Epithelial cell of esophagus (primary cell): ENCODE data around the gene HAL.

Experiments
- DNase-seq: peaks from one replicate; pipeline ENCODE4 v3.0.0; 2010; ENCODE audit warnings: low read depth
- H3K4me3 ChIP-seq: 2 replicates; pipeline ENCODE4 v1.5.1; 2011; ENCODE audit warnings: mild to moderate bottlenecking, low read length, control low read depth
- TF ChIP-seq, protein P1 (sequence below): IDR thresholded peaks from 2 replicates; pipeline ENCODE4 v1.5.1; 2011; ENCODE audit warnings: low read depth, mild to moderate bottlenecking, low read length, control low read depth, inconsistent platforms; ENCODE audit not compliant: insufficient read depth; ENCODE audit errors: missing control alignments

Gene HAL

DNA sequence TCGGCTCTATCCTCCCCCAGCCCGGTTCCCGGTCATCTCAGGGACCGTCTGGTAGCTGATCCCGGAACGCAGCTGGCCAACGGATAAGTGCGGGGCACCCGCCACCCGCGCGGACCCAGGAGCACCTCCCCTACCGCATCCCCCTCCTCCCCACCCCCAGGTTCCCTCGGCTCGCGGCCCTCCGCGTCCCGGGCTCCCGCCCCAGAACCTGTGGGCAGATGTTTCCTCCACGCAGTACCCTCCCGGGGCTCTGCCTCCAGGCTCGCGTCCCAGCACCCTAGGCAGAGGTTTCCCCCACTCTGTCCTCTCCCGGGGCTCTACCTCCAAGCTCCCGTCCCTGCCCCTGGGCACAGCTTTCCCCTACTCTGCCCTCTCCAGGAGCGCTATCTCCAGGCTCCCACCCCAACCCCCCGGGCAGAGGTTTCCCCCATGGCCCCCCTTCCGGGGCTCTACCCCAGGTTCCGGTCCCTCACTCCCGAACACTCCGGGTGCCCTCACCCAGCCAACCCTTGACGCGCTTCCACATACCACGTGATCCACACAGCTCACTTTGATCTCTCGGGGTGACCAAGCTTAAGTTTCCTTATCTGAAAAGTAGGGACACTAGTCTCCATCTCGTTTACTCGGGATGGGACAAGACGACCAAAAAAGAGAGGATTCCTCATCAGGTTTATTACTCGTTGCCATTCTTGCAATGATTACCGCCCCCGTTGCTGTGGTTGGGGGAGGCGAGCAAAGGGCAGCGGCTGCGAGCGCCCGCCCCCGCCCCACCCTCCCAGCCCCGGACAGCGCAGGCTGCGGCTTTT is 53.4 kb downstream of the HAL start, which contains the start of gene CCDC38:
Gene CCDC38 (minus strand): TSS at position 91 of the 806 bp plus-strand sequence. CDS start 6,105 bp downstream, outside the sequence.
- DNase-seq = peak; percentile 63
- H3K4me3 ChIP-seq = peak within 1 kb of the TSS; percentile 83
- TF ChIP-seq, protein P1, sequence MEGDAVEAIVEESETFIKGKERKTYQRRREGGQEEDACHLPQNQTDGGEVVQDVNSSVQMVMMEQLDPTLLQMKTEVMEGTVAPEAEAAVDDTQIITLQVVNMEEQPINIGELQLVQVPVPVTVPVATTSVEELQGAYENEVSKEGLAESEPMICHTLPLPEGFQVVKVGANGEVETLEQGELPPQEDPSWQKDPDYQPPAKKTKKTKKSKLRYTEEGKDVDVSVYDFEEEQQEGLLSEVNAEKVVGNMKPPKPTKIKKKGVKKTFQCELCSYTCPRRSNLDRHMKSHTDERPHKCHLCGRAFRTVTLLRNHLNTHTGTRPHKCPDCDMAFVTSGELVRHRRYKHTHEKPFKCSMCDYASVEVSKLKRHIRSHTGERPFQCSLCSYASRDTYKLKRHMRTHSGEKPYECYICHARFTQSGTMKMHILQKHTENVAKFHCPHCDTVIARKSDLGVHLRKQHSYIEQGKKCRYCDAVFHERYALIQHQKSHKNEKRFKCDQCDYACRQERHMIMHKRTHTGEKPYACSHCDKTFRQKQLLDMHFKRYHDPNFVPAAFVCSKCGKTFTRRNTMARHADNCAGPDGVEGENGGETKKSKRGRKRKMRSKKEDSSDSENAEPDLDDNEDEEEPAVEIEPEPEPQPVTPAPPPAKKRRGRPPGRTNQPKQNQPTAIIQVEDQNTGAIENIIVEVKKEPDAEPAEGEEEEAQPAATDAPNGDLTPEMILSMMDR = no peak

DNA sequence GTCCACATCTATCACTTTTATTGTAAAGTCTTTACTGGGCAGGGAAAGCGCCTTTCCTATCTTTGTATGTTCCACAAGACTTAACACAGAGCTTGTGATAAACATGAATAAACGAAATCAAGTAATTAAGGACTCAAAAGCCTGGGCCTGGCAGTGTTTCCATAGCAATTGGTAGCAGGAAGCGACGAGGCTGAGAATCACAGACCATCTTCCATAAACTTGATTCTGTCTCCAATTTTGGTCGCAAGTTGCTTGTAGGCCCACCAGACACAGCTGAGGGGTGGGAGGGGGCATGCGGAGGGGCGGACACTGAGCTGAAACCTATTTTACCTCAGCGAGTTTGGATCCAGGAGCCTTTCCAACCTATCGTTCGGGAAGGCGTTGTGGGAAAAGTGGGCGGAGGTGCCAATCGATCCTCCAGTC is 54.0 kb downstream of the HAL start:
- no peak for DNase-seq

DNA sequence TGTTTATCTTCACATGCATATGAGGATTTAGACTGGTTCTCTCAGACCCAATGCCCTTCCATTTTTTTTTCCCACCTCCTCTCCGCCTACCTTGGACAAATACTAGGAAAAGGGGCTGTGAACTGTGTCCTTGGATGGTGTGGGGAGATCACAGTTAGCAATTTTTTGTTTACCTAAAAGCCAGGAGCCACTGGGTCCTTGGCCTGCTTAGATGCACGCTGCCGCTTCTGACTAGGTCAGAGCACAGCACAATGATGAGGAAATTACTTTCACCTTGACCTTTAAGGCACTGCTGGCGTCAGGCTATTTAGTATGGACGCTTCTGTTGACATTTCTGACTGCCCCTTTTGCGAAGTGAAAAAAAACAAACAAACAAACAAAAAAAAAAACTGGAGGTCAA is 55.6 kb downstream of the HAL start:
- H3K4me3 ChIP-seq = no peak overlapping the region
- no peak for DNase-seq
- TF ChIP-seq, protein P1 = no peak

More for the DNA sequence above, 54.0 kb downstream of the HAL start:
- H3K4me3 ChIP-seq = peak overlapping the region; percentile 83
- TF ChIP-seq, protein P1 = no peak
